ENCODE results near the gene TOP3B. TPM values are rescaled to one million over a fixed set of nuclear protein-coding genes. Genes with fewer than 3 reads are reported as not detected.

The TOP3B gene
- total RNA-seq, 4 donors from 2014 or later = 28.2 to 113 (median 35.1) TPM

DNA sequence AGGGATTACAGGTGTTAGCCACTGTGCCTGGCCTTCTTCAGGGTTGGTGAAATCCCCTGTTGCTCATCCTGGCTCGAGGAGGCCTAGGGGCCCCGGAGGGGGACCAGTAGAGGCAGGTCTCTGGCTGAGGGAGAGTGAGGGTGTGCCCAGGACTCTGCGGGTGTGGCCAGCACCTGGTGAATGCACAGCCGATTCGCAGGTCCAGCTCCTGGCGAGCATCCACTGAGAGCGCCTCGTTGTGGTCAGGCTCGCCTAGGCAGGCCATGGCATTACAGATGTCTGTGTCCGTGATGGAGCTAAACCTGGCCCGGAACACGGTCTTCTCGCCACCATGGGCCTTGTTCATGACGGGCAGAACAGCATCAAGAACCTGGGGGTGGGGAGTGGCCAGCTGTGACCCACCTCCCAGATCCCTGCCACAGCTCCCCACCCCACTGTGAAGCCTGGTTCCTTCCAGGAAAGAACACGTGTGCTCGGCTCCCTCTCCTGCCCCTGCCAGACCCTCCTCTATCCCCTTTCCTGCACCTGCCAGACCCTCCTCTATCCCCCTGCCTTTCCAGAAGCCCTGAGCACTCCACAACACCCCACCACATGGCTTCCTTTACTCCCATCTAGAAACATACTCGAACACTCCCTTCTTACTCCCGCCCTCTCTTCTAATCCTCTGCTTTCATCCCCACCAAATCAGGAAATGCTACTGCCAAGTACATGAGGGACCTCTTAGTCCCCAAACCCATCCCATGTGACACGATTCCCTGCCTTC is 12.4 kb downstream of the TOP3B start:
- 56% methylated on average over 17 of the region's 19 CpGs for whole genome bisulfite sequencing
- Histone ChIP-seq H3K36me3 (peaks cover 98% of the 10 kb centered on the region), H3K27me3 (no peaks in the 10 kb centered on the region)

DNA sequence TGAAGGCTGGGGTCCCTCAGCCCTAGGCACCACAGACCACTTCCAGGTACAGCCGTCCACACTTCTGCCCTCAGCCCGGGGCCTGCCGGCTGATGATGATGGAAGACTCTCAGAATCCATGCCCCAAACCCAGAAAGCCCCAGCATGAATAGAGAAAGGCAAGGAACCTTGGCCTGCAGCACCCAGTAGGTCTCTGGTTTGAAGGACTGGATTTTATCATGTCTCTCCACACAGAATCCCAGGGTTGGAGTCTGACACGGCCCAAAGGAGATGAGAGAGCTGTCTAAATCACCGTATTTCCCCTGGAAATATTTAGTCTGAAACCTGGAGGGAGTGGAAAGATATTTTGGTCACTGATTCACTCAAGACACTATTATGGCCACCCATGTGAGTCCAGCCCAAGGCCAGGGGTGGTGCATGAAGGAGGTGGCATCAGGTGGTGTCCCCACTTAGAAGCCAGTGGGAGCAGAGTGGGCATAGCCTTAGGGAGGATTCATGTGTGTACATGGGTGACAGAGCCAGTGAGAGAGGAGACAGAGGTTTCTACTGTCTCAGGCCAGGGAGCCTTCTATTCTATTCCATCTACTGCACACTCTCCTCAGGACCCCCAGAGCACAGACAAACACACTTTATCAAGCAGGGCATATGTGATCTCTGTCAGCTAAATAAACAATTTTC is 14.0 kb downstream of the TOP3B start:
- peaks cover 98% of the 10 kb centered on the region for H3K36me3 ChIP-seq

More for the DNA sequence above, 12.4 kb downstream of the TOP3B start:
- no peak overlapping the region for H3K4me3 ChIP-seq
- H3K9me3 ChIP-seq = no peaks in the 10 kb centered on the region
- H3K27ac ChIP-seq = no peak overlapping the region
- no peak for DNase-seq (ENCODE audit: low spot score in 2 of 2)
- TF ChIP-seq POLR2A (IDR thresholded peaks at IDR 0.05) (no peak), EP300 (IDR thresholded peaks at IDR 0.05) (no peak), POLR2AphosphoS5 (IDR thresholded peaks at IDR 0.05) (no peak)
- TF ChIP-seq, protein P1, sequence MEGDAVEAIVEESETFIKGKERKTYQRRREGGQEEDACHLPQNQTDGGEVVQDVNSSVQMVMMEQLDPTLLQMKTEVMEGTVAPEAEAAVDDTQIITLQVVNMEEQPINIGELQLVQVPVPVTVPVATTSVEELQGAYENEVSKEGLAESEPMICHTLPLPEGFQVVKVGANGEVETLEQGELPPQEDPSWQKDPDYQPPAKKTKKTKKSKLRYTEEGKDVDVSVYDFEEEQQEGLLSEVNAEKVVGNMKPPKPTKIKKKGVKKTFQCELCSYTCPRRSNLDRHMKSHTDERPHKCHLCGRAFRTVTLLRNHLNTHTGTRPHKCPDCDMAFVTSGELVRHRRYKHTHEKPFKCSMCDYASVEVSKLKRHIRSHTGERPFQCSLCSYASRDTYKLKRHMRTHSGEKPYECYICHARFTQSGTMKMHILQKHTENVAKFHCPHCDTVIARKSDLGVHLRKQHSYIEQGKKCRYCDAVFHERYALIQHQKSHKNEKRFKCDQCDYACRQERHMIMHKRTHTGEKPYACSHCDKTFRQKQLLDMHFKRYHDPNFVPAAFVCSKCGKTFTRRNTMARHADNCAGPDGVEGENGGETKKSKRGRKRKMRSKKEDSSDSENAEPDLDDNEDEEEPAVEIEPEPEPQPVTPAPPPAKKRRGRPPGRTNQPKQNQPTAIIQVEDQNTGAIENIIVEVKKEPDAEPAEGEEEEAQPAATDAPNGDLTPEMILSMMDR (IDR thresholded peaks at IDR 0.05) = no peak
- no peaks in the 10 kb centered on the region for H3K4me1 ChIP-seq

DNA sequence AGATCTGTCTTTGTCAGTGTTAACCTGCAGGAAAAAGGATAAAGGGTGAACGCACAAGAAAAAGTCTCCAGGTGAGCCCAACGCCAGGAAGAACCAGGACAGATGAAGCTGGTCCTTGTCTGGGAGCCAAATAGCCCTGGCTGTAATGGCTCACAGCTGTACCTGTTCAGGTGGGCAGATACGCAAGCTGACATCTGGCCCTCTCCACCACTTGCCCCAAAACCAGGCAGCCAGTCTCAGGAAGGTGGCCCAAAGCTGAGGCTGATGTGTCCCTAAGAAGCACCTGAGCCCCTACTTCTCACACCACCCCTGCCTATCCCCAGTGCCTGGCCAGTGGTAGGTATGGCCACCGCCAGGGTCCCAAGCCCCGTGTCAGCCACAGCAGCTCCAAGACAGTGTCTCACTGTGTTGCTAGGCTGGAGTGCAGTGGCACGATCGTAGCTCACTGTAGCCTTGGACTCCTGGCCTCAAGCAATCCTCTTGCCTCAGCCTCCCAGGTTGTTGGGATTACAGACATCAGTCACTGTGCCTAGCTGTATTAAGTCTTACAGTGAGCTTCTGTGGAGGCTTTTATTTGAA is 14.8 kb downstream of the TOP3B start:
- no peak for DNase-seq (ENCODE audit: low spot score in 2 of 2)
- WGBS = 97% methylated on average over 6 of the region's 7 CpGs
- H3K4me3 ChIP-seq = no peak overlapping the region
- no peaks in the 10 kb centered on the region for H3K4me1 ChIP-seq
- H3K27ac ChIP-seq = no peak overlapping the region
- peaks cover 98% of the 10 kb centered on the region for H3K36me3 ChIP-seq
- H3K9me3 ChIP-seq = no peaks in the 10 kb centered on the region
- no peaks in the 10 kb centered on the region for H3K27me3 ChIP-seq
- TF ChIP-seq POLR2AphosphoS5 (IDR thresholded peaks at IDR 0.05) (no peak), EP300 (IDR thresholded peaks at IDR 0.05) (no peak), POLR2A (IDR thresholded peaks at IDR 0.05) (no peak)
- TF ChIP-seq, protein P1 (IDR thresholded peaks at IDR 0.05) = no peak

More for the DNA sequence above, 14.0 kb downstream of the TOP3B start:
- Histone ChIP-seq H3K27ac (no peak overlapping the region), H3K4me1 (no peaks in the 10 kb centered on the region), H3K27me3 (no peaks in the 10 kb centered on the region), H3K9me3 (no peaks in the 10 kb centered on the region), H3K4me3 (no peak overlapping the region)
- TF ChIP-seq EP300 (IDR thresholded peaks at IDR 0.05) = no peak
- TF ChIP-seq, protein P1 (IDR thresholded peaks at IDR 0.05) = no peak
- TF ChIP-seq POLR2AphosphoS5 (IDR thresholded peaks at IDR 0.05) = no peak
- no peak for TF ChIP-seq POLR2A (IDR thresholded peaks at IDR 0.05)
- 92% methylated on average over 2 of the region's 5 CpGs for WGBS
- DNase-seq (ENCODE audit: low spot score in 2 of 2) = no peak

DNA sequence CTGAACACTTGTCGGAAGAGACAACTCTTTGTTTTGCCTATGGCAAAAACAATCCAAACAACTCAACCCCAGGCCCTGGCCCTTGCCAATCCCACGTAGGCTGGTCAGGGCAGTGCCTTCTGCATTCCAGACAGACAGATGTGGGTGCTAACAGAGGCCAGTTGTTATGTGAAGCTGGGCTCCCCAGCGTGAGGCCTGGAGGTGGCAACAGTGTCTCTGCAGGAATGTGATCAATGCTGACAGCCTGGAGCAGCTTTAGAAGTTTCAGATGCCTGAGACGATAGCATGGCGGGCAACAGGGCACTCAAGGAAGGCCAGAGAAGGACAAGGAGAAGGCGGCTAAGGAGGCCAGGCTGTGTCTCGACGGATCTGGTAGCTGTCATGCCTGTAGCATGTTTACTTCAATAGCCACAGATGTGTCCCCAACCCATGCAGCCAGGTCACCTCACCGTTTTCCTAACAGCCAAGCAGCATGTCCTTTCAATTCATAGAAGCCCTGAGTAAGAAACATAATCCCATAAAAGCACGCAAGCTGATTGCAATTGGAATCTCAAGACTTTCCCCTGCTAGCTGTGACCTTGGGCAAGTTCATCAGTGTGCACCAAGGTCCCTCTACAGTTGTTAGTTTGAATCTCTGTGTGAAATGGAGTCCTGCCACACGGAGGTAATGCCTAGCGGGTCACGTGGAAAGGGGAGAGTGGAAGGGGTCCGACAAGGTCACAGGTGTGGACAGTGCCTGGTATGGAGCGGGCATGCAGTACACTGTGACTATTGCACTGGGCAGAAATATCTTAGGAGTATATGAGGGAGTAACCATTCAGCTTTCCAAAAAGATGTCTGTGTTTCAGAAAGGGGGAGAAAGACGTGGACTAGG is 15.7 kb downstream of the TOP3B start:
- Histone ChIP-seq H3K27me3 (no peaks in the 10 kb centered on the region), H3K36me3 (peaks cover 99% of the 10 kb centered on the region), H3K27ac (no peak overlapping the region), H3K4me1 (no peaks in the 10 kb centered on the region), H3K4me3 (no peak overlapping the region), H3K9me3 (no peaks in the 10 kb centered on the region)
- no peak for DNase-seq (ENCODE audit: low spot score in 2 of 2)
- 90% methylated on average over 14 of the region's 16 CpGs for WGBS
- TF ChIP-seq, protein P1 (IDR thresholded peaks at IDR 0.05) = no peak
- TF ChIP-seq POLR2AphosphoS5 (IDR thresholded peaks at IDR 0.05) = no peak
- TF ChIP-seq POLR2A (IDR thresholded peaks at IDR 0.05) = no peak
- no peak for TF ChIP-seq EP300 (IDR thresholded peaks at IDR 0.05)
